22Rv1 (cell line): ENCODE data around the gene EDEM1.

Experiments
- H3K27ac ChIP-seq: fragments of 450-650 bp; 2 replicates; pipeline ENCODE4 v1.5.1; 2017
- ZFX ChIP-seq: fragments of 450-650 bp; IDR thresholded peaks from 2 replicates; pipeline ENCODE4 v1.6.1; 2017; ENCODE audit warnings: antibody characterized with exemption, borderline replicate concordance
- TF ChIP-seq, protein P1 (sequence below): fragments of 450-650 bp; IDR thresholded peaks from 2 replicates; pipeline ENCODE4 v1.5.1; 2017; ENCODE audit warnings: mild to moderate bottlenecking

The EDEM1 gene

DNA sequence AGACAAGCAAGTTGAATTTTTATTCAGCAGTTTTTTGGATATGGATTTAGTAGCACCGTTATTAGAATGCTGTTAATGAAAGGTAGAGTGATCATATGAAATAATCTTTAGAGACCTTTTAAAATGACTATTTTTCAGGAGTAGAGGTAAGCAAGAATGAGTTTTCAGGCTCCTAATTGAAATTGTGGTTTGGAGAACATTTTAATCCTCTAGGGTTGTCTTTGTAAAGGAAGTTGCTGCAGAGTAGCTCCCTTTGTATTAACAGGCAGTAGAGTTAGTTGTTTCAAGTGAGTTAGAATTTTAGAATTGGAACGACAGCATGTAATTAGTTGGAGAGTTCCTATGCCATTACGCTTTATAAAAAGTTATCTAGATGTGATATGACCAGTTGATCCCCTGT lies 27.2 kb upstream of the EDEM1 start:
- TF ChIP-seq, protein P1, sequence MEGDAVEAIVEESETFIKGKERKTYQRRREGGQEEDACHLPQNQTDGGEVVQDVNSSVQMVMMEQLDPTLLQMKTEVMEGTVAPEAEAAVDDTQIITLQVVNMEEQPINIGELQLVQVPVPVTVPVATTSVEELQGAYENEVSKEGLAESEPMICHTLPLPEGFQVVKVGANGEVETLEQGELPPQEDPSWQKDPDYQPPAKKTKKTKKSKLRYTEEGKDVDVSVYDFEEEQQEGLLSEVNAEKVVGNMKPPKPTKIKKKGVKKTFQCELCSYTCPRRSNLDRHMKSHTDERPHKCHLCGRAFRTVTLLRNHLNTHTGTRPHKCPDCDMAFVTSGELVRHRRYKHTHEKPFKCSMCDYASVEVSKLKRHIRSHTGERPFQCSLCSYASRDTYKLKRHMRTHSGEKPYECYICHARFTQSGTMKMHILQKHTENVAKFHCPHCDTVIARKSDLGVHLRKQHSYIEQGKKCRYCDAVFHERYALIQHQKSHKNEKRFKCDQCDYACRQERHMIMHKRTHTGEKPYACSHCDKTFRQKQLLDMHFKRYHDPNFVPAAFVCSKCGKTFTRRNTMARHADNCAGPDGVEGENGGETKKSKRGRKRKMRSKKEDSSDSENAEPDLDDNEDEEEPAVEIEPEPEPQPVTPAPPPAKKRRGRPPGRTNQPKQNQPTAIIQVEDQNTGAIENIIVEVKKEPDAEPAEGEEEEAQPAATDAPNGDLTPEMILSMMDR, result no peak
- no peak for TF ChIP-seq ZFX
- H3K27ac ChIP-seq, result no peak overlapping the region

DNA sequence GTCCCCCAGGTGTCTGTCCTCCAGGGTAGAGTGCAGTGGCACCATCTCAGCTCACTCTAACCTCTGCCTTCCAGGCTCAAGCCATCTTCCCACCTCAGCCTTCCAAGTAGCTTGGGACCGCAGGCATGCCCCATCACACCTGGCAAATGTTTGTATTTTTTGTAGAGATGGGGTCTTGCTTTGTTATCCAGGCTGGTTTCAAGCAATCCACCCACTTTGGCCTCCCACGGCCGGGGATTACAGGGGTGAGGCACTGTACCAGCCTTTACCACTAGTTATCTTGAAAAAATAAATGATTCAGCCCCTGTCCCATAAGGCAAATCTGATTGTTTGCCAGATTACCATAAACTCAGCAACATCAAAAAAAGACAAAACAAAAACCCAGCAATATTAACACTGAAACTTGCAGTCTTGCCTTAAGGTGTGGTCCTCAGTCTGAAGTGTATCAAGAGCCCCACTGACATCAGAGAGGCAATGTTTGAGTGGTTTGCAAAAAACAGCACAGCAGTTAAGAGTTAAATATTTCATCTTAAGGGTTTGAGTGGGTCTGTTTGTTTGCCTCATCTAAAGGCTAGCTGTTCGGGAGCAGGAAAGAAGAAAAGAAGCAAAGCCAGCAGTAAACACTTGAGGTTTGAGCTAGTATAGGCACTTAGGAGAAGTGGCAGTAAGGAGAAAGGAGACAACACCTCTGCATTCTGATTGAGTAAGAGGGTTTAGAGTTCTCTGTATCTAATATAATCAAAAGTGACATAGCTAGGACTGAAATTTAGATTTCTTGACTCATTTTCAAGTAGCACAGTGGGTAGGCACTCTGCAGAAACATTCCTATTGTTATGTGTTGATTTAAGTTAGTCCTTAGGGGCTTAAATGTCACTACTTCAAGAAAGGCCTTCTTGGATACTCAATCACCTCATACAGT lies 26.3 kb upstream of the EDEM1 start:
- TF ChIP-seq, protein P1, result no peak
- no peak for TF ChIP-seq ZFX
- H3K27ac ChIP-seq, result no peak overlapping the region

DNA sequence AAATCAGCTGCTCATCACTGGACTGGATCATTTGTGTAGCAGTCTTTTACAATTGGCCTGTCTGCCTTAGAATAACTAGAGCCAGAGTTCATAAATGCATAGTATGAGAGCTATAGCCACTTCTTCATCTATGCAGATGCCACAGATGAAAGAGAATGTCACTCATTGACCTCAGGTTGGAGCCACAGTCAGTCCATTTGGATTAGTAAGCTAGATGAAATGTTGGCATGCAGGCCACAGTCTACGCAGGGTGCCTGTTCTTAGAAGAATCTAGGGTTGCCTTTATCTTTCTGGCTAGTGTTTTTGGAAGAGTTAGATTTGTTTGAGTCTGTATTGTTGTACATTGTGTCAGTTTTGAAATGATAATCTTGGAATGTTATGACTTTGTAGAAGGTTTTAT lies 25.4 kb upstream of the EDEM1 start:
- TF ChIP-seq ZFX, result no peak
- TF ChIP-seq, protein P1, result no peak

DNA sequence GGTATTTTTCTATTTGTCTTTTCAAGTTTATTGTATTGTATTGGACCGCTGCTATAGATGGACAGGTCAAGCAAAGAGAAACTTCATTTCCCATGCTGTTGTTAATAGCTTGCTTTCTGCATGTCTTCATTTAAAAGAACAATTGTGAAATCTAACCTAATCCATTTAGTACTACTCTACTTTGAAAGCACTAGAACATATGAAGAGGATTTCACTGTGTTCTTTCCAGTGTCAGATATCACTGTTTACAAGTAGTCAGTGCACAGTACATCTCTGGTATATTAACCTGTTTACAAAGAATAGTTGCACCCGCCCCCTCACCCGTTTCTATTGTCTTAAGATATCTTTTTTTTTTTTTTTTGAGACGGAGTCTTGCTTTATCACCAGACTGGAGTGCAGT lies 21.8 kb upstream of the EDEM1 start:
- TF ChIP-seq, protein P1, result no peak
- TF ChIP-seq ZFX, result no peak

More for the DNA sequence above, 25.4 kb upstream of the EDEM1 start:
- H3K27ac ChIP-seq, result no peak overlapping the region

DNA sequence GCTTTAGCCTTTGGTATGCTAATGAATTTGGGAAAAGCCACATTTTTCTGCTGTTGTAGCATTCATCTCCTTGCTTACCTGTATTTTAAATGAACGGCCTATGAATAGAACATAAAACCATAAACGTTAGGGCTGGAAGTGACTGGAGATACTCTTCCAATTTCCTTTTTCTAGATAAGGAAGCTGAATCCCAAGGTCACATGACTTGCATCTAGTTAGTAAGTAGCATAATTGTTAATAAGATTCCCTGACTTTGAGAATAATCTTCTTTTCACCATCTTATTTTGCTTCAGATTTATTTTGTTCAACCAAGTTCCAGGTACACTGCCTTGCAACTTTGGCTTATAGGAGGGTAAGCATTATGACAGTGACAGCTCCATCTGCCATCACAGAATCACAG lies 20.7 kb upstream of the EDEM1 start:
- no peak for TF ChIP-seq ZFX
- TF ChIP-seq, protein P1, result no peak

More for the DNA sequence above, 21.8 kb upstream of the EDEM1 start:
- no peak overlapping the region for H3K27ac ChIP-seq

DNA sequence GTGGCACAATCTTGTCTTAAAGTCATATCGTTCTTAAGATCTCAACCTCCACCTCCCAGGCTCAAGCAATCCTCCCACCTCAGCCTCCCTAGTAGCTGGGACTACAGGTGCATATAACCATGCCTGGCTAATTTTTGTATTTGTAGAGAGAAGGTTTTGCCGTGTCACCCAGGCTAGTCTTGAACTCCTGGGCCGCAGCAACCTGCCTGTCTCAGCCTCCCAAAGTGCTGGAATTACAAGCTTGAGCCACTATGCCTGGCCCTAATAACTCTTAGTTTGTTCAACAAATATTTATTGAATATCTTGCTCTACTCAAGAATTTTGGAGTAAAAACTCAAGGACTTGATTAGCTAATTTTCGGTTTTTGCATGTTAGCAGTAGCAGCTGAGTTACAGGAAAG lies 19.4 kb upstream of the EDEM1 start:
- no peak overlapping the region for H3K27ac ChIP-seq
- no peak for TF ChIP-seq ZFX
- TF ChIP-seq, protein P1, result no peak

More for the DNA sequence above, 20.7 kb upstream of the EDEM1 start:
- no peak overlapping the region for H3K27ac ChIP-seq

DNA sequence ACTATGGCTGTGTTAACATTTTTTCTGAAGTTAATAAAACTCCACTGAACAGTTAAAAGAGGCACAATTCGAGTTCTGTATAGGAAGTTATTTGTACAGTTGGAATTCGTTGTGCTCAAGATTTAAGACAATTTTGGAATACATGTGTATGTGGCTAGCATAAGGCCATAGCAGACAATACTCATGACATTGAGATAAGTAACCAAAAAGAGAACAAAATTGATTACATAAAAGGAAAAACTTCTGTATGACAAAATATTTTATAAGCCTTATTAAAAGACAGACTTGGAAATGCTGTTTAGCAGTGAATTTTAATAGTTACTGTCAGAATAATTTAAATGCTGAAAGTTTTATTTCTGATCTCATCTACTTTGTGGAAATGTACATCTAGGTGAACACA lies 17.7 kb upstream of the EDEM1 start:
- H3K27ac ChIP-seq, result no peak overlapping the region
- TF ChIP-seq, protein P1, result no peak
- no peak for TF ChIP-seq ZFX
